Right lobe of liver (tissue), 6 donors: Measurements from ENCODE around the gene FAM131B. TPM values are rescaled to one million over a fixed set of nuclear protein-coding genes. Genes with fewer than 3 reads are reported as not detected.
A peak's percentile ranks its signal among the peaks of the same experiment; 100 is the strongest.
"Not testable (repeated sequence)": the region's sequence is repeated elsewhere in the genome, so short reads cannot be mapped to it uniquely, and the experiment has no call there.

ENCODE experiments used
- ATAC-seq, 4 donors: fragments of 200-7000 bp; cut with Tn5 transposase; one replicate each; pipeline ENCODE4 v1.9.1; 2020; ENCODE audit warnings: mild to moderate bottlenecking in 4 of 4, moderate library complexity in 4 of 4
- DNase-seq, 3 donors: peaks; one replicate each; pipeline ENCODE4 v3.0.0-alpha.2; 2020
- H3K27ac ChIP-seq, 3 donors: fragments of 200-600 bp; one replicate each; pipeline ENCODE4 v1.8.0; 2022
- H3K27me3 ChIP-seq, 2 donors: fragments of 200-600 bp; one replicate each; pipeline ENCODE4 v1.8.0; 2022
- H3K36me3 ChIP-seq, 4 donors: fragments of 200-600 bp; sonication (generic) in 1 of 4; one replicate each; pipeline versions ENCODE4 v1.5.1 to v1.8.0; 2017 to 2022; ENCODE audit warnings: control low read depth in 1 of 4
- H3K4me1 ChIP-seq, 4 donors: fragments of 200-600 bp; sonication (generic) in 1 of 4; one replicate each; pipeline versions ENCODE4 v1.5.1 to v1.8.0; 2017 to 2022; ENCODE audit warnings: control low read depth in 1 of 4
- H3K4me3 ChIP-seq, 3 donors: fragments of 200-600 bp; one replicate each; pipeline ENCODE4 v1.8.0; 2022
- H3K9me3 ChIP-seq, 4 donors: fragments of 200-600 bp; sonication (generic) in 1 of 4; one replicate each; pipeline versions ENCODE4 v1.5.1 to v1.8.0; 2017 to 2022; ENCODE audit warnings: control low read depth in 1 of 4
- POLR2A ChIP-seq: fragments of 450-650 bp; IDR thresholded peaks from one replicate; pipeline ENCODE4 v1.6.1; 2017; ENCODE audit warnings: antibody characterized with exemption, mild to moderate bottlenecking
- WGBS: methylation state at CpG from one replicate; pipeline ENCODE4 v1.1.6; 2018; ENCODE audit warnings: low coverage, low lambda C conversion rate; ENCODE audit not compliant: insufficient coverage; ENCODE audit errors: missing lambda C conversion rate; 5-methylcytosine and 5-hydroxymethylcytosine counted together
- intact Hi-C, 2 donors: fragments of 100-400 bp; cut with DNase I; formaldehyde crosslinking; loops; one replicate each; pipeline versions ENCODE4 v1.11.2 to v1.14.1; 2022
- total RNA-seq, 6 experiments: library from RNA; depleted of rRNA in 2 of 6; stranded (reverse); fragments of >200 nt in 2 of 6; fragmentation: NEBNext Ultra II Directional in 3 of 6; extraction: Animal tissue kit (Norgen Biotek cat#: 25700) in 3 of 6; gene quantifications; one replicate each; pipeline versions ENCODE4 v1.1.0 to v1.2.4, GENCODE V29; 2016 to 2023
- TF ChIP-seq, protein P1 (sequence below), 4 donors: fragments of 200-600 bp in 3 of 4; fragments of 450-650 bp in 1 of 4; IDR thresholded peaks; one replicate each; pipeline versions ENCODE4 v1.5.1 to v1.8.0; 2016 to 2022; ENCODE audit warnings: antibody characterized with exemption in 4 of 4, mild to moderate bottlenecking in 2 of 4
- donor health status: DM: no; HTN: yes; CAD: no.
- donor health status: DM: no; HTN: no; CAD: no.
- donor health status: DM: no; HTN: no; CAD: no.
- donor health status: DM: no; HTN: yes; CAD: no.
- donor health status: DM: no; HTN: yes; CAD: no.

Gene FAM131B
- total RNA-seq, 6 experiments from 2014 or later: 0.05 to 0.51 (median 0.14) TPM

GRCh38 chr7:143405173-143406001, 42.9 kb upstream of the FAM131B start:
- H3K36me3 ChIP-seq: no peaks in the 10 kb centered on the region
- H3K4me3 ChIP-seq: no peak overlapping the region
- ATAC-seq: no peak
- TF ChIP-seq, protein P1, sequence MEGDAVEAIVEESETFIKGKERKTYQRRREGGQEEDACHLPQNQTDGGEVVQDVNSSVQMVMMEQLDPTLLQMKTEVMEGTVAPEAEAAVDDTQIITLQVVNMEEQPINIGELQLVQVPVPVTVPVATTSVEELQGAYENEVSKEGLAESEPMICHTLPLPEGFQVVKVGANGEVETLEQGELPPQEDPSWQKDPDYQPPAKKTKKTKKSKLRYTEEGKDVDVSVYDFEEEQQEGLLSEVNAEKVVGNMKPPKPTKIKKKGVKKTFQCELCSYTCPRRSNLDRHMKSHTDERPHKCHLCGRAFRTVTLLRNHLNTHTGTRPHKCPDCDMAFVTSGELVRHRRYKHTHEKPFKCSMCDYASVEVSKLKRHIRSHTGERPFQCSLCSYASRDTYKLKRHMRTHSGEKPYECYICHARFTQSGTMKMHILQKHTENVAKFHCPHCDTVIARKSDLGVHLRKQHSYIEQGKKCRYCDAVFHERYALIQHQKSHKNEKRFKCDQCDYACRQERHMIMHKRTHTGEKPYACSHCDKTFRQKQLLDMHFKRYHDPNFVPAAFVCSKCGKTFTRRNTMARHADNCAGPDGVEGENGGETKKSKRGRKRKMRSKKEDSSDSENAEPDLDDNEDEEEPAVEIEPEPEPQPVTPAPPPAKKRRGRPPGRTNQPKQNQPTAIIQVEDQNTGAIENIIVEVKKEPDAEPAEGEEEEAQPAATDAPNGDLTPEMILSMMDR (IDR thresholded peaks at IDR 0.05): no peak
- TF ChIP-seq POLR2A: no peak
- intact Hi-C loops: no loop called here
- H3K27ac ChIP-seq: no peak overlapping the region
- H3K9me3 ChIP-seq: no peaks in the 10 kb centered on the region
- peaks cover 0 to 37% (median 9%) of the 10 kb centered on the region in 4 donors for H3K4me1 ChIP-seq
- H3K27me3 ChIP-seq: no peaks in the 10 kb centered on the region
- WGBS: 35% methylated on average over 4 of the region's 9 CpGs
- peak in 2 of 3 donors; percentile 23 to 52 for DNase-seq

- H3K4me1 ChIP-seq: peaks cover 0 to 21% (median 10%) of the 10 kb centered on the region in 4 donors
- H3K9me3 ChIP-seq, H3K27me3 ChIP-seq, H3K36me3 ChIP-seq, H3K4me3 ChIP-seq, intact Hi-C loops: not testable (repeated sequence)
- DNase-seq (peak in 1 of 3 donors; percentile 59), ATAC-seq (peak; percentile 81 to 87 (median 85))
- WGBS: 35% methylated on average over 4 of the region's 4 CpGs
- peak overlapping the region in 2 of 3 donors; percentile 36 to 38 for H3K27ac ChIP-seq
These were observed 39.7 kb upstream of the FAM131B start for GRCh38 chr7:143402233-143402632.

- 40% methylated on average over 1 of the region's 12 CpGs for WGBS
- DNase-seq (no peak), ATAC-seq (no peak)
- no peak overlapping the region for H3K27ac ChIP-seq
- no peaks in the 10 kb centered on the region for H3K9me3 ChIP-seq
- intact Hi-C loops: no loop called here
- no peaks in the 10 kb centered on the region for H3K27me3 ChIP-seq
- H3K36me3 ChIP-seq: no peaks in the 10 kb centered on the region
- peaks cover 0 to 31% (median 13%) of the 10 kb centered on the region in 4 donors for H3K4me1 ChIP-seq
- TF ChIP-seq, protein P1 (IDR thresholded peaks at IDR 0.05): no peak
- TF ChIP-seq POLR2A: no peak
- H3K4me3 ChIP-seq: no peak overlapping the region
These were observed 38.8 kb upstream of the FAM131B start for GRCh38 chr7:143401265-143401664.

- TF ChIP-seq, protein P1 (IDR thresholded peaks at IDR 0.05): no peak
- no peak for TF ChIP-seq POLR2A
- Histone ChIP-seq H3K4me3 (no peak overlapping the region), H3K27ac (no peak overlapping the region), H3K9me3 (no peaks in the 10 kb centered on the region), H3K36me3 (no peaks in the 10 kb centered on the region), H3K4me1 (peaks cover 0 to 46% (median 20%) of the 10 kb centered on the region in 4 donors), H3K27me3 (no peaks in the 10 kb centered on the region)
- intact Hi-C loops: no loop called here
- 92% methylated on average over 7 of the region's 20 CpGs for WGBS
- ATAC-seq (no peak), DNase-seq (no peak)
These were observed 37.1 kb upstream of the FAM131B start for GRCh38 chr7:143399642-143400041.

- no CpG with 5 or more reads among the region's 8 CpGs for WGBS
- intact Hi-C loops: no loop called here
- Histone ChIP-seq H3K9me3 (no peaks in the 10 kb centered on the region), H3K27me3 (no peaks in the 10 kb centered on the region), H3K27ac (no peak overlapping the region), H3K36me3 (no peaks in the 10 kb centered on the region), H3K4me3 (no peak overlapping the region), H3K4me1 (peaks cover 0 to 49% (median 23%) of the 10 kb centered on the region in 4 donors)
- DNase-seq (no peak), ATAC-seq (no peak)
- TF ChIP-seq, protein P1 (IDR thresholded peaks at IDR 0.05): no peak
- no peak for TF ChIP-seq POLR2A
These were observed 36.6 kb upstream of the FAM131B start for GRCh38 chr7:143399151-143399550.
